OCI-M2 (cell line): ENCODE data around the gene TBX1.

ENCODE experiments used
- DNase-seq: peaks from one replicate; lab custom pipeline; 2025; ENCODE audit not compliant: unreplicated experiment; lab: John Stamatoyannopoulos, UW

Gene TBX1

DNA sequence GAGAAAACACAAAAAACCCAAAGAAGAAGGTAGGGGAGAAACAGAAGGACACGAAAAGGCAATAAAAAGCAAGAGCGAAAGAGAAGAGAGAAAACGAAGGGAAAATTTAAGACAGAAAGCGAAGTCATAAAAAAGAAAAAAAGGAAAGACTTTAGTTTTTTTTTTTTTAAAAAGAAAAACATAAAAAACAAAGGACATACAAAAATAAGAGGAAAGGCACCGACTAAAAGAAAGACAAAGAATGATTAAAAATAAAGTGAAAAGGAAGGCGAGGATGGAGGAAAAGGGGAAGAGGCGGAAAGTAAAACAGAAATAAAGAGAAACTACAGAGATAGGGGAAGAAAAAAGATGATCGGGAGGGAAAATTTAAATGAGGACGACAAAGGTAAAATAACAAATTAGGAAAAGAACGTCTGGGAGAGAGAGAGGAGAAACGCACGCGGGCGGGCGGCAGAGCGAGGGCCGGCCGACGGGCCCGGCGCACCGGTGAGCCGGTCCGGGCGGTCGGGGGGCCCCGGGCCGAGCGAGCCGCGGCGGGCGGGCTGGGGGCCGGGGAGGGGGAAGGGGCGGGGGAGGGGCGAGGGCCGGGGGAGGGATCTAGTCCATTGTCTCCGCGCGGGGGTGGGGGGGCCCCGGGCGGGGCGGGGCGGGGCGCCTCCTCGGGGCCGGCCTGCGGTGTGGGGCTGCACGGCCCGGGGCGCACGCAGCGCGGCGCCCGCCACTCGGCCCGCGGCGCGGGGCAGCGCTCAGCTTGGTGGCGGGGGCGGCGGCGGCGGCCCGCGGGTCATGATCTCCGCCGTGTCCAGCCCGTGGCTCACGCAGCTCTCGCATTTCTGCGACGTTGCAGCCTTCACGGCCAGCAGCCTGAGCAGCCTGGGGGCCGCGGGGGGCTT lies at the start of gene TBX1:
TBX1 (plus strand) TSS at position 721 of the 893 bp plus-strand sequence; CDS start at position 787, 66 bp downstream.
- DNase-seq = no peak

DNA sequence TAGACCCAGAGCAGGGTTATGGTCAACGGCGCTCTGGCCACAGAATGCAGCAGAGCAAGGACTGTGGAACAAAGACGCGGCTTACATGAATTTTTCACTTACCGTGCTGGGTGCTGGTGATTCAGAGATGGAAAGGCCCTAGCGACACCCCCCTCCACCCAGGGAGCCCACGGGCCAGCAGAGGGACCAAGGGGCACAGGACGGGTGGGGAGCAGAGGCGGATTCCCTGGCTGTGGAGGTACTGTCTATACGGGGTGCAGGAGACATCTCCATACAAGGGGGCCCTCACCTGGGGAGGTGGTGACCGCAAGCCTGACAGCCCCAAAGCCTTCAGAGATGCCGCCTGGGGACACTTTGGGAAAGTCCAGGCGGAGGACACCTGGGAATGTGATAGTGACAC lies 47.3 kb upstream of the TBX1 start:
- no peak for DNase-seq

DNA sequence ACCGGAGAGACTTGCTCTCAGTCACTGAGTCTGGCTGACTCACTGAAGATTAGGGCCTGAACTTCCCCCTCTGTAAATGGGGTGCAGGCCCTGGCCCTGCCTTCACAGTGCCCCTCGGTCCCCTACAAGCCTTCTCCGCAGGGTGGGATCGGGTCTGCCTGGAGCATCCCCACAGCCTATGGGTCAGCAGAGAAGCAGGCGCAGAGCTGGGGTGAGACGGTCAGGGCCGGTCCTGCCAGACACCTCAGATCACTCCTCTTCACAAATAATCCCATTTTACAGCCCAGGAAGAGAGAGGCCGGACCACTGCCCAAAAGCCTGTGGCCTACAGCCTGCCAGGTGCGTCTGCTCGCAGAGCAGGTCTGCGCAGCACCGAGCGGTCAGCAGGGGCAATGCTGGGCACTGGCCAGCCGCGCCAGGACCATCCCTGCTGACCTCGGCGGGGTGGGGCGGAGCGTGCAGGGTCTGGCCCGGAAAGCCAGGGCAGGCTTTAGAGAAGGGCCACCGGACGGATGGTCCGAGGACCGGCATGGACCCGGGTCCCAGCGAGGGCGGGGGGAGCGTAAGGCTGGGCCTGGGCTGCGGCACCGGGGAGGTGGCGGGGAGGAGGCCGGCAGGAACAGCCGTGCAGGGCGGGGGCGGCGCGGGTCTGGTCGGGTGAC lies 46.8 kb upstream of the TBX1 start:
- DNase-seq = no peak

DNA sequence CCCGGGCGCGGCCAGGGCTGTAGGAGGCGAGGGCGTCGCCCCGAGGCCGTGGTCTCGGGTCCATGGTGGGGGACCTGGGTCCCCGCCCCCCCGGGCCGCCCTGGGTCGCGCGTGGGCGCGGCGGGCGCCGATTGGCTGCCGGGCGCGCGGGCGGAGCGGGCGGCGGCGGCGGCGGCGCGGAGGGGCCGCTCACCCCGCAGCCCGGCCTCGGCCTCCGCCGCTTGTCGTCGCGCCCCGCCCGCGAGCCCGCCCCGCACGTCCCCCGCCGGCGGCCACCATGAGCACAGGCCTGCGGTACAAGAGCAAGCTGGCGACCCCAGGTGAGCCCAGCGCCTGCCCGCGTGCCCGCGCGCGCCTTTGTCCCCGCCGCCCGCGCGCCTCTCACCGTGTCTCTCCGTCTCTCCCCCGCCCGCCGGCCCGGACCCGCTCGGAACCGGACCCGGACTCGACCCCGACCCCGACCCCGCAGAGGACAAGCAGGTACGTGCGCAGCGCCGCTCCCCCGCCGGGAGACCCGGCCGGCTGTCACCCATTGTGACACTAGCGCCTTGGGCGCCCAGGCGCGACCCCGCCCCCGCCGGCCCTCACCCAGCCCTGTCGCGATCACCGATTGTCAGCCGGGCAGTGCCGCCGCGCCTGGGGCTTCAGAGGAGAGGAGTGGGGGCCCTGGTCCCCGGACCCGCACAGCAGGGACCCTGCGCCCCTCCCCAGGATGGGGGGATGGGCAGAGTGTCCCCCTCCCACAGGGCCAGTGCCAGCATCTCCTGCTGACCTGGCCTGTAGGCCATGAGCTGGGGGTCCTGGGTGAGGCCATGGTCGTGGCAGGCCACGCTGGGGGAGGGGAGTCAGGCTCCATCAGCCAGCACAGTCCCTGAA lies 46.0 kb upstream of the TBX1 start, which contains the start of gene SEPTIN5:
SEPTIN5 (plus strand) TSS at position 192 of the 876 bp plus-strand sequence; CDS start at position 278, 86 bp downstream.
- DNase-seq = no peak

DNA sequence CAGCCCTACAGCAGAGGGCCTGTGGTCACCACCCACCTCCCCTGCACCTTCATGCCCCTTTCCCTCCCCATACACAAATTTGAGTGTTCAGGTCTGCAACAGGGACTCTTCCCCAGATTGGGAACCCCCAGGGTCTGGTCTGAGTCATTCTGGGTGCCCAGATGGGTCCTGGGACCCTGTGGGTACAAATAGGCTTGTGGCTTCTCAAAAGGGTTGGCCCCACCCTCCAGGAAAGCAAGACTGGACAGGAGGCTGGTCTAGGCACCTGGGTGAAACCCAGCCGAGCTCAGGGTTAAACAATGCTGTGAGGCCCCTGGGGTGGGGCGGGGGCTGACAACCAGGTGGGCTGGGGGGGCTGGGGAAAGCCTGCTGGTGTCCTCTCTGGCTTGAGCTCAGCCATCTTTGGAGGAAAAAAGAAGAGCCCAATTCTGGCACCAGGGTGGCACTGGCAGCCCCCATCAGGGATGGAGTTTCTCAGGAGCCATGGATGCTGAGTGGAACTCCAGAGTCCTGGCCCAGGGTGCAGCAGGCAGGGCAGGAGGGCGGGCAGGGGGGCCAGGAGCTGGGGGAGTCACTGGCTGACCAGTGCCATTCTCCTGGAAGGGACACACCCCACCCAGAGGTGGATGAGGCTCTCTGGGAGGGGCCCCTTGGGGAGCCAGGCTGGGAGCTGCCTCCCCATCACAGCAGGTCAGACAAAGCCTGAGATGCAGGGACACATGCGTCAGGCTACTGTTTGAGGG lies 45.2 kb upstream of the TBX1 start:
- DNase-seq = no peak

DNA sequence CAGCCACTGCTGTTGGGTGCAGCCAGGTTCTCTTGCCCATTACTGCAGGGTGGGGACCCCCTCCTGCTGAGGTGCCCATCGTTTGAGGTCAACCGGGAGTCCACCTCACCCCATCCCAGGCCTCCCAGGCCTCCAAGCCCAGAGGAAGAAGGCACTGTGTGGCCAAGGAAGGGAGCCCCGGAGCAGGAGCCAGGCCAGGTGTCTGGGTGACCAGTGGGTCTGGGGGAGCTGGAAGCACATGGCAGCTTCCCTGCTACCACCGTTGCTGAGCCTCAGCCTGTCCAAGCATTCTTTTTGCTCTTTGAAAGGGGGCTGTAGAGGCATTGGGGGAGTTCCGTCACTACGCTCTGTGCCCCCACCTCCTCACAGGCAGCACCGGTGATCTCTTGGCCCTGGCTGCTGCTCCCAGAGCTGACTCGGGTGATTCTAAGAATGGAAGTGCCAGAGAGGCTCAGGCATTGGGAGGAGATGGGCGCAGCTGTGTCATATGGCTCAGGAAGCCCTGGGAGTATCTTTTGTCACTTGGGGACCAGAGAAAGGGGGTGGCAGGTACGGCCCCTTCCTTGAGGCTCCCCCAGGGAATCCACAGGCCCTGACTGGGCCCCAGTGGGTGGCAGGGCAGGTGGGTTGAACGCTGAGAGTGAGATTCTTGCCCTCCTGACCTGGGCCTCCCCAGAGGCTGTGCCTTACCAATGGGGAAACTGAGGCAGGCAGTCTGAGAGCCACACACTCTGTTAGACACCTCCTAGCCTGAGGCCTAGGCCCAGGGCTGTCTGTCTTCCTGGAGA lies 44.3 kb upstream of the TBX1 start:
- DNase-seq = no peak

DNA sequence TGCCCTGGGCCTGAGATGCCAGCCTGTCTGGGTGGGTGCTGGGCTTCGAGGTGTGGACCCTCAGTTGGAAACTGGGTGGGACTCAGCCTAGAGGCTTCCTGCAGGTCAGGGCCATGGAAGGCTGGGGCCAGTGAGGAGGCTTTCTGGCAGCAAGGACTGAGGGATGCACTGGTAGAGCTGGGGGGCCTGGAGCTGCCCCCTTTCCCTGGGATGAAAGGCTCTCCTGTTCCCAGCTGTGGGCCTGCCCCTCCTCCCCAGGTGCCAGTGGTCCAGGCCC lies 43.8 kb upstream of the TBX1 start:
- no peak for DNase-seq

DNA sequence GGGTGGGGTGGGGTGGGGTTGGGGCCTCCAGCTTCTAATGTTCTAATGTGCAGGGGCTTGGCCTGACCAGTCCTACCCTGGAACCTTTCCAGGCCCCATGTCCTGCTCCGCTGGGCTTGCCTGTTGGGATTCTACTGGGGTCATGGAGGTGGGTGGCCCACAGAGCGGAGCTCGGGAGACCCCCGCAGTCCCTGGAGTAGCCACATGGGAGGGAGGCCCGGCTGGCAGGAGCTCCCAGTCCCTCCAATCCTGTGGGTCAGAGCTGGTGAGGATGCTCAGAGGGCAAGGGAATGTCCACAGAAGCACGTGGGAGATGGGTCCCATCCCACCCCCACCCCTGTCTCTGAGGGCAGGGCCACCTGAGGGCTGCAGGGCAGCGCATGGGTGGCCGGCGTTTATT lies 43.4 kb upstream of the TBX1 start:
- DNase-seq = no peak

DNA sequence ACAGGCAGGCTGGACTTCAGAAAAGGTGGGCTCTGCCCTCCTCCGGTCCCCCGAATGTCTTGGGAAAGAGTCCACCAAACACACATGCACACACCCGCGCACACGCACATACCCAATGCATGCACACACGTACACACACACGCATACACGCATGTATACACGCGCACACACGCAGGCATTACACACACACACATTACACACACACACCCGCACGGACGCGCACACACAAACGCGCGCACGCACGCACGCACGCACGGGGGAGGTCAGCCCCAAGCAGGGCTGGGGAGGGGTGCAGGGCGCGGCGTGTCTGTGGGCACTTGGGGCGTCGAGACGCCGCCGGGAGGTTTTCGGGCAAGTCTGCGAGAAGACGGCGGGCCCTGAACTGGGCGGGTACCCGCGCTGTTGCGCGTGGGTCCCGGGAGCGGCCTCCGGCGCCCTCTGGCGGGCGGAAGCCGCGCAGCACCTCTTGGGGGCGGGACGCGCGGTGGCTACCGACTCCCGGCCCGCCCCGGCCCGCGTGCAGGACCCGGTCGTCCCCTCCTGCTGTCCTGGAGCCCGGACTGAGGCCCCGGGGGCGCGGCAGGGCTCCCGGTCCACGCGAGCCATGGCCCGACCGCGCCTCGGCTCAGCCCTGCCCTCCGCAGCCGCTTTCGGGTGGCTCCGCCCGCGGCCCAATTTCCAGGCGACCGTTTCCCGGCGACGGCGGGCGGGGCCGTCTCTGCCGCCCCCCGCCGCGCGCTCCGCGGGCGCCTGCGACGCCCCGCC lies 42.7 kb upstream of the TBX1 start:
- no peak for DNase-seq

DNA sequence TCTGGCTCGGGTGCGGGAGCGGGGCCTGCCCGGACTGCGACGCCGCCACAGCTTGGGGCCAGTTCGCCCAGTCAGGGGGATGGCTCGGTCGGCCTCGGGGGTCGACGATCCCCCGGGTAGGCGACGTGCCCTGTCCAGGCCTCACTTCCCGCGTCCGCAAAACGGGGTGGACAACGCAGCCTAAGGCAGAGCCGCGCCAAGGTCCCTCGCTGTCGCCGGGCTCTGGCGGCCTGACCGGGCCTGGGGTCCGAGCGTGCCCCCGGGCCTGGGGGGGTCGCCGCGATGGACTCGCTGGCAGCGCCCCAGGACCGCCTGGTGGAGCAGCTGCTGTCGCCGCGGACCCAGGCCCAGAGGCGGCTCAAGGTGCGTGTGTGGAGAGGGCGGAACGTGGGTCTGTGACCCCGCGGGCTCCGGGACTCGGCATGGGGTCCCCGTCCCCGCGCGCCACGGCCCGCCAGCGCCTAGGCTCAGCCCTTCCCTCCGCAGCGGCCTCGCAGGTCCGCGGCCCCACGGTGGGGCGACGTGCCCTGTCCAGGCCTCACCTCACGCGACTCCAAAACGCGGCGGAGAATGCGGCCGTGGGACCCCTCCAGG lies 42.0 kb upstream of the TBX1 start:
- no peak for DNase-seq

DNA sequence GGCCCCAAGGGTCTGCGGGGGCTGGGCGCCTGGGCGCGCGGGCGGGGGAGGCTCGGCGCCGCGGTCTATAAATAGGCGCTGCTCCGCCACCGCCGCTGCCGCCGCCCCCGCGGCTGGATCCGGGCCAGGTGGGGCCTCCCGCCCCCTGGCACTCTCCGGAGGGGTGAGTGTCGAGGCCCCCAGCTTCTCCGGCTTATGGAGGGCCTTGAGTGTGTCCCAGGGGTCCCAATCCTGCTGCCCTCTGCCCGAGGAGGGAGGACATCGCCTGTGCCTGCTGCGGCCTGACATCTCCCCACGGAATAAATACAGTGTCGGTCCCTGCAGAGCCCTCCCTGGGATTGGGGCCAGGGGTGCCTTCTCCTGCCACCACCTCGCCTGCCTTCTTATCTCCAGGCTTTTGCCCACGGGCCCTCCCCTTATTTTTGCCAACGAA lies 41.5 kb upstream of the TBX1 start:
- no peak for DNase-seq

DNA sequence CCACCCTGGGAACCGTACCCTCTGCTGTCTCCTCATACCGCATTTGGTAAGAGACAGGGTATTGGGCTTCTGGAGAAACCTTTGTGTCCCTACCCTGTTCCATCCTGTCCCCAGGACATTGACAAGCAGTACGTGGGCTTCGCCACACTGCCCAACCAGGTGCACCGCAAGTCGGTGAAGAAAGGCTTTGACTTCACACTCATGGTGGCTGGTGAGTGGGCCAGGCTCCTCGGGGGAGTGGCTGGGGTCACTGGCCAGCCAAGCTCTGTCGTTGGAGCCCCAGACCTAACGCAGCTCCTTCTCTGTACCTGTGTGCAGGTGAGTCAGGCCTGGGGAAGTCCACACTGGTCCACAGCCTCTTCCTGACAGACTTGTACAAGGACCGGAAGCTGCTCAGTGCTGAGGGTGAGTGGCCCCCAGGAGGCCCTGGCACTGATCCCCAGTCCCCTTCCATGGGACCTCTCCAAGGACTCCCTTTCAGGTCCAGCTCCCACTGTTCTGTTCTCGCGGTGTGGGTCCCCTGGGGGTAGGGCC lies 41.0 kb upstream of the TBX1 start:
- DNase-seq = no peak

DNA sequence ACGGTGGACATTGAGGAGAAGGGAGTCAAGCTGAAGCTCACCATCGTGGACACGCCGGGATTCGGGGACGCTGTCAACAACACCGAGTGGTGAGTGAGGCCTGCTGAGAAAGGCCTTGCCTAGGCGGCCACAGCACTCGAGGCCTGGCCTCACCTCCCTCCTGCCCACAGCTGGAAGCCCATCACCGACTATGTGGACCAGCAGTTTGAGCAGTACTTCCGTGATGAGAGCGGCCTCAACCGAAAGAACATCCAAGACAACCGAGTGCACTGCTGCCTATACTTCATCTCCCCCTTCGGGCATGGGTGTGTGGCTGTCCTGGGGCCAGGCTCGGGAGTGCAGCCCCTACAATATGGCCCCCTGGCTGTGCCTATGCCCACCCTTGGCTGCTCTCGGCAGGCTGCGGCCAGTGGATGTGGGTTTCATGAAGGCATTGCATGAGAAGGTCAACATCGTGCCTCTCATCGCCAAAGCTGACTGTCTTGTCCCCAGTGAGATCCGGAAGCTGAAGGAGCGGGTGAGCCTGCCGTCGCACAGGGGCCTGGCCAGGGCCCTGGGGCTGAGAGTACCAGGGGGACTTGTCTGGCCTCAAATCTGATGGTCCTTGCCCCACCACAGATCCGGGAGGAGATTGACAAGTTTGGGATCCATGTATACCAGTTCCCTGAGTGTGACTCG lies 40.3 kb upstream of the TBX1 start:
- no peak for DNase-seq

DNA sequence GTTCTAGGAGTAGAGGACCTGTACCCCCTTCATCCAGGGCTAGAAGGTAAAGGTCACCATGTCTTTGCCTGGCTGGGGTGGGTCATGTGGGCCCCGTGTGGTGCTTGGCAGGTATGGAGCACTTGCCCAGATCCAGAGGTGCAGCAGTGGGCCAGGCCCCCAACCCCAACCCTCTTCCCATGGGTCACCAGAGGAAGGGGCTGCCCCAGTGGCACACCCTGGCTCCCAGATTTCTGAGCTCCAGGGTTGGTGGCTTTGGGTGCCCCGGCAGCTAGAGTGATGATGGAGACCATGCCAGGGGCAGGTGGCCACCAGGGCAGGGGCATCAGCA lies 39.6 kb upstream of the TBX1 start:
- DNase-seq = no peak

DNA sequence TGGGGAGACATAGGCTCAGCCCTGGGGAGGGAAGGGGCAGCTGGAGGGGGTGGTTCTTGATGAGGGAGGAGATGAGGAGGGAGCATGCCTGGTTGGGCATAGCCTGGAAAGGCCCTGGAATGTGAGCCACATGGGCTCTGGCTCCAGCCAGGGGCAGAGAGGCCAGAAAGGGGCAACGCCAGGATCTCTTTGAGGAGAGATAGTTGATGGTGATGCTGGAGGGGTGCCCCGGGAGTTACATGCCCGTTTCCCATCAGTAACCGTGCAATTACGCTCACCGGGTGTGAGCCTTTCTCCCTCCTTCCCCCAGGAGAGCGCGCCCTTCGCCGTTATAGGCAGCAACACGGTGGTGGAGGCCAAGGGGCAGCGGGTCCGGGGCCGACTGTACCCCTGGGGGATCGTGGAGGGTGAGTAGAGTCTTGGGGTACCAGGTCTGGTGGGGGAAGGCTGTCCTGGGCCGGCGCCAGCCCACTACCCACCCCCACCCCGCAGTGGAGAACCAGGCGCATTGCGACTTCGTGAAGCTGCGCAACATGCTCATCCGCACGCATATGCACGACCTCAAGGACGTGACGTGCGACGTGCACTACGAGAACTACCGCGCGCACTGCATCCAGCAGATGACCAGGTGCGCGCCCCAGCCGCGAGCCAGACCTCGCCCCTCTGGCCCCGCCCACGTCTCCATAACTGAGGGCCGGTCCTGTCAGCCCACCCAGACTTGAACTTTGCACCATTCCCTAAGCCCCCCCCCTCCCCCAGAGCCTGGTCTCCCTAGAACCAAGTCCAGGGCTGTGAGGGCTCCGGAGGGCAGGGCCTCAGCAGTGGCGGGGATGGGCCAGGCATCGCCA lies 39.0 kb upstream of the TBX1 start:
- DNase-seq = no peak

DNA sequence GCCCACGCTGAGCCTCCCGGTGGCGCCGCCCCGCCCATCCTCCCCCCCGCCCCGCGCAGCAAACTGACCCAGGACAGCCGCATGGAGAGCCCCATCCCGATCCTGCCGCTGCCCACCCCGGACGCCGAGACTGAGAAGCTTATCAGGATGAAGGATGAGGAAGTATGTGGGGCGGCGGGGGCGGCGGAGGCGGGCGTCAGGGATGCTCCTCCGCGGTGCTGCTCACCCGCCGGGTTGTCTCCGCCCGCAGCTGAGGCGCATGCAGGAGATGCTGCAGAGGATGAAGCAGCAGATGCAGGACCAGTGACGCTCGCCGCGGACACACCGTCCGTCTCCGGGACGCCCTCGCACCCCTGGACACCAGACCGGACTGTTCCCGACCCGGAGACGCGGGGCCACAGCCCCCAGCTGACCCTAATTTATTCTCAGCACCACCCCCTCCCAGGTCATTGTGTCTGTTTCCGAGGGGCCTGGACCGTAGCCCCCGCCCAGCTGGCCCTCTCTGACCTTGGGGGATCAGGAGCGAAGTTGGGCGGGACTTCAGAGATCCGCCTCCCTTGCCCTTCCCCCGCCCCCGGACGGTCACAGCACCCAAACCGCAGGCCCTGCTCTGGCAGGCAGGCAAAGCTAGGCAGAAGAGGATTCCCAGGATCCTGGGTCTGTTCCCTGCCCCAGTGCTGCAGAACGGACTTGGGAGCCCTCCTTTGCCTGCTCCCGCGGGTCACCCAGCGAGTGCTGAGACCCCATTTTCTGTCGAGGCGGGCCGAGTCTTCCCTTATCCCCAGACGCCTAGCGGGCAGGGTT lies 38.2 kb upstream of the TBX1 start:
- DNase-seq = no peak

DNA sequence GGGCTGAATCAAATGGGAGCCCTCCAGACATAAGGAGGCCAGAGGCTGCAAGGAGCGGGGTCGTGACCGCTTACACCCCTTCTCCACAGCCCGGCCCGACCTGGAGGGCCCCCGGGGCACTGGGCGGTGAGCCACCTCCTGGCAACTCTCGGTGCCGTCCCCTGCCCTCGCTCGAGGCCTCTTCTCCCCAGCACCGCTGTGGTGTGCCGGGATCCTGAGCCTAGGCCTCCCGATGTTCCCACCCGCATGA lies 37.7 kb upstream of the TBX1 start:
- no peak for DNase-seq
